Activated CD4-positive, alpha-beta T cell treated with anti-CD3 and anti-CD28 coated beads, Interleukin-2, amount 50 U/mL, for 16 hours (primary cell): ENCODE data around the gene STYX.

Experiments
- DNase-seq: peaks from one replicate; pipeline ENCODE4 v3.0.0-alpha.2; 2020

The STYX gene

DNA sequence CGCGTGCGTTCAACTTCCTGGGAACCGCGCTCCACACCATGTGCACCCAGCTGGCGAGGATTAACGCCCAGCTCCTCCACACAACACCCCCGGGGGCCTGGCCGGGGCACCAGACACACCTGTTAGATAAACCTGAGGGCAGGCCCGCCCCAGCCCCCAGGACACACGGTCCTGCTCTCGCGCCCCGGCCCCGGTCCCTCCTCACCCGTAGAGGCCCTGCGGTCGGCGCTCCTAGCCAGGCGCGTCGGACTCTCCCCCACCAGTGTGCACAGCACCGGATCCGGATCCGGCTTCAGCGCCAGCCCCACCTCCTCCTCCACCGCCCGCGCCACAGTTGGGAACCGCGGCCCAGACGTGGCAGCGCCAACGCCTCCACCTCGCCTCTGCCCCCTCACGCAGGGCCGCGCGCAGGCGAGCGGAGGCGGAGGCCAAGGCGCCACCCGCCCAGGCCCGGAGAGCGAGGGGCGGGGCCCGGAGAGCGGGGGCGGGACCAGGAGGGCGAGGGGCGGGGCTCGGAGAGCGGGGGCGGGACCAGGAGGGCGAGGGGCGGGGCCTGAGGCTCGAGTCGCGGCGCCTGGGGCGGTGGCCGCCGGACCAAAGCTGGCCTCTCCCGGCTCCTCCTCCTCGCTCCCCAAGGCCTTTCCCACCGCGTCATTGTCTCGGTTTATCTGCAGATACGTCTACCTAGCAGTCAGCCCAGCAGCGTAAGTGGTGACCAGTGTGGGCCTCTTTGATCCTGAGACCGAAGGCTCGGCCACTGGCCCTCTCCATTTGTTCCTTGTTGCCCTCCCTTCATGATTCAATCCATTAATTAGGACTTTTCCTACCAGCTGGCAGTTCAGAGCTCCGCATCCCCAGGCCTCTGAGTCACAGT lies 61.5 kb downstream of the STYX start, which contains the start of gene GNPNAT1:
TSS of gene GNPNAT1 (minus strand) at position 385 of the 874 bp plus-strand sequence. CDS start 6,957 bp downstream, outside the sequence.
- peak; percentile 93 for DNase-seq

DNA sequence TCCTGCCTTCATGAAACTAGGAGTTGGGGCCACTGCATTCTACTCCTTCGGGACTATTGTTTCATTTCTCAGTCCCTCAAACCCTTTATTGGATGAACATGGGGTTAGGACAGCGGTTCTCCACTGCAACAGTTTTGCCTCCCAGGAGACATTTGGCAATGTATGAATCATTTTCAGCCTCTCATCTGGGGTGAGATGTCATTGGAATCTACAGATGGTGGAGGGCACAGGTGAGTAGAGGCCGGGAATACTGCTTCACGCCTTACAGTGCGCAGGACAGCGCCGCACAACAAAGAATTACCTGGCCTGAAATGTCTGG lies 62.1 kb downstream of the STYX start:
- no peak for DNase-seq

DNA sequence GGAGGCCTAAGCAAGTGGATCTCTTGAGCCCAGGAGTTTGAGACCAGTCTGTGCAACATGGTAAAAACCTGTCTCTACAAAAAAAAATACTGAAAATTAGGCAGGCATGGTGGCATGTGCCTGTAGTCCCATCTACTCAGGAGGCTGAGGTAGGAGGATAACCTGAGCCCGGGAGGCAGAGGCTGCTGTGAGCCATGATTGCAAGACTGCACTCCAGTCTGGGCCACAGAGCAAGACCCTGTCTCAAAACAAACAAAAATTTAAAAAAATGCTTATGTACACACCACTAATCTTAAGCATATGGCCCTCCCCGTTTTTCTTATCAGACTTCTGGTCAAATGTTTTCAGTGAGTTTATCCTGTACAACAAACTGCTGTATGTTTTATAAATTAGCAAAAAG lies 63.1 kb downstream of the STYX start:
- no peak for DNase-seq

DNA sequence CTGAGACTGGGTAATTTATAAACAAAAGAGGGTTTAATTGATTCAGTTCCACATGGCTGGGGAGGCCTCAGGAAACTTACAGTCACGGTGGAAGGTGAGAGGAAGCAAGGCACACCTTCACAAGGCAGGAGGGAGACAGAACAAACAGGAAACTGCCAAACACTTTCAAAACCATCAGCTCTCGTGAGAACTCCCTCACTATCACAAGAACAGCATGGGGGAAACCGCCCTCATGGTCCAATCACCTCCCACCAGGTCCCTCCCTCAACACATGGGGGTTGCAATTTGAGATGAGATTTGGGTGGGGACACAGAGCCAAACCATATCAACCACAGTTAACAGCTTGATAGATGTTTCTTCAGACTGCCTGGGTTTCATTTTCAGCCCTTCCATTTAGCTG lies 67.7 kb downstream of the STYX start:
- DNase-seq: no peak

DNA sequence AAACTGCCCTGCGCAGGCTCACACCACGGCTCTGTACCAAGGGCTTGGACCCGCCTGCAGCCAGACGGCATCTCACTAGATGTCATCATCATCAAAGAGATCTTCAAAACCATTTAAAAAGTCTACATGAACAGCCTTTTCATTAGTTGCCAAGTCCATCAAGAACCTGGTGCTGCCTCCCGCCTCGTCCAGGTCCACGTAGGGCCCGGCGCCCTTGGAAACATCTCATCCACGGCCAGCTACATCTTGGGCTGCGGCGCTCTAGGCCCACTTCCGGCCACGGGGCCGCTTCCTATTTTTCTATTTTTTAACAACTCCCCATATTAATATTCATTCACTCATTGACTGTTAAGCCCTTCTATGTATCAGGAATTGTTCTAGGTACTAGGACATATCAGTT lies 68.9 kb downstream of the STYX start:
- DNase-seq: no peak

DNA sequence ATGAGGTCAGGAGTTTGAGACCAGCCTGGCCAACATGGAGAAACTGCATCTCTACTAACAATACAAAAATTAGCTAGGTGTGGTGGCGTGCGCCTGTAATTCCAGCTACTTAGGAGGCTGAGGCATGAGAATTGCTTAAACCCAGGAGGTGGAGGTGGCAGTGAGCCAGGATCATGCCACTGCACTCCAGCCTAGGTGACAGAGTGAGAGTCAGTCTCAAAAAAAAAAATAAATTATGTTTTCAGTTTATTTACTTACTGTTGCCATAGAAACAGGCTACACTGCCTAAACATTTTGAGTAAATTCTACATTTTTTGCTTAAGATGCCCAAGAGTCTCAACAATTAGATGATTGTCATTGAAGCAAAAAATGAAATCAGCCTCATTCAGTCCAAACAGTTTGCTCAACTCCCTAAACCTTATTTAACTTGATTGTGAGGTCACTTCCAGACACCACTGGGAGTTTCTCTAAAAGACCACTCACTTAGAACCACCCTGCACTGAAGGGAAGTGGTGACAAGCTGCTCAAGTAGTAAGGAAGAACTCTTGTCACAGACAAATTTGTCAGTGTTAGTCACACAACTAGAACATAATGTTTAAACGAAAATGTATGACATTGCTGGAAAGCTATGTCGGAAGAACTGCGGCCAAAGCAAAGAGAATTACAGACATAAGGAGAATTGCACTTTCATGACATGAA lies 71.2 kb downstream of the STYX start:
- DNase-seq: no peak

DNA sequence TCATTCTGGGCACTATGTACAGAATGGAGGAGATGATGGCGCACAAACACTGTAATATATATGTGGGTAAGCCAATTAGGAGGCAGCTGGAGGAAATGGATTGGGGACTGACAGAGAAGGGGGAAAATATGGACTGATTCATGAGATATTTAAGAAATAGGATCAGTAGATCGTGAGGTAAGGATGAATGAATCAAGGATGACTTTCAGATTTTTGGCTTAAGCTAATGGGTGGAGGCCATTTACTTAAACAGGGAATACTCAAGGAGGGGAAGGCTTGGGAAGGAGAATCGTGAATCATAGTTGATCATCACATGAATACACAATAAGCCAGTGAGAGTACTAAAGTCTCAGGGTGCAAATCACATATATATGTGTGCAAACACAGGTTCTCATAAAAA lies 72.6 kb downstream of the STYX start:
- DNase-seq: no peak

DNA sequence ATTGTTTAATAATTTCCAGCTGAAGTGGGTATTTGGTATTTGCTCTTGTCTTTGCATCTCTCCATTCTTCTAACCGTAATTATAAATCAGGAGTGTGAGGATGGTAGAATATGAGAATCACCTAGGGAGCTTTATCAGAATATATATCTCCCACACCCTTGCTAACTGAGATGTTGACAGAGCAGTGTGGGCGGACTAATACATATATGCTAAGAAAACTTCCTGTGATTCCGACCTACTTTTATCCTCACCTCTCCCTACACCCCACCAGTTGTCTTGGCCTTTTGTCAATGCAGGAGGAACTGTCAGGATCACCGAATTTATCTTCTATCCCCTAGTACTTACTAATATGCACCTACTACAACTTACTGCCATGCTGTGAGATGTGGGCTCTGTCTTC lies 76.1 kb downstream of the STYX start:
- no peak for DNase-seq

DNA sequence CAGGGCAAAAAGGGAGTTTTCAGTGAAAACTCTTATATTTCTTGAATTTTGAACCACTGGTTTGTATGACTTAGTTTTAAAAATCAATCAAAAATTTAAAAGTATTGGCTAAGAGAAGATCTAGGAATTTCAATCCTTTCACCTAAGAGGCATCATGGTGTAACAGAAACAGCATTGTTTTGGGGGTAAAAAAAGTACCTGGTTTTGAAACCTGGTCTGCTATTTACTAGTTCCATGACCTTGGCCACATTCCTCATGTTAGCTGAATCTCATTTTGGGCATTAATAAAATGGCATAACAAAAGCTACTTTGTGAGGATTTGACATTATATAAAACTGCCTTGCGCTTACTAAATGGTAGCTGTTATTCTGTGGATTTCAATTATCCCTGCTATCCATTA lies 78.1 kb downstream of the STYX start:
- DNase-seq: no peak

DNA sequence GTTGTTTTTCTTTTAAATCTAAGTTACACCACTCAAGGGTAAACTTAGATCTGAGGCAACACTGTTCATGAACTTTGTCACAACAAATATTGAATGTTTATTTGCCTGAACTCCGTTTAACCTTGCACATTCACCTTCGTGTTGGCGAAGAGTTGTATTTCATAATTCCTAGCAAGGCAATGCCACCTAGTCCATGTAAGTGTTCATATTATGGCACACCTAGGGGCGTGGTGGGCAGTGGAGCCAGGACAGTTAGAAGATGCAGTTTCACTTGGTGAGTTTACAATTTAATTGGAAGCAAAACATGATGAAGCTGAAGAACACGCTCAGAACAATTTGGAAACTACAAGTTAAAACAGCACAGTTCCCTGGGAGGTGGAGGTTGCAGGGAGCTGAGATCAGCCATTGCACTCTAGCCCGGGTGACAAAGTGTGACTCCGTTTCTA lies 91.9 kb downstream of the STYX start:
- DNase-seq: no peak

DNA sequence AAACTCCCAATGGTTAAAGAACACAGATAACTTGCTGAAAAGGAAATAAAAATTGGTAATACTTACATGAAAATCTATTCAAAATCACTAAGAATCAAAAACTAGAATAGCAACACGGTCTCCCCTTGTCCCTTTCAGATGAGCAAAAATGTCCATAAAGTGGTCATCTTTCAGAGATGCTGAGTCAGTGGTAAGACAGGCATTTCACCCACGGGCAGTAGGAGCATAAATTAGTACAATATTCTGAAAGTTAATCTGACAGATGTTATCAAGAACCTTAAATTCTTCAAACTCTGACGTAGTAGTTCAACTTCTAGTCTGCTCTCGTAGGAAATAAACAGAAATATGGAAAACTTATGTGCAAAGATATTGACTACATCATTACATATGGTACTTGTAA lies 94.5 kb downstream of the STYX start:
- DNase-seq: no peak
